Natural killer cell treated with Interleukin-12 subunit alpha and Interleukin-12 subunit beta and Interleukin-15 and Interleukin-18, amount 100 ng/mL, for 72 hours (primary cell): ENCODE measurements around the gene TMEM184B. TPM values are rescaled to one million over a fixed set of nuclear protein-coding genes. Genes with fewer than 3 reads are reported as not detected.
A peak's percentile ranks its signal among the peaks of the same experiment; 100 is the strongest.

Source experiments
- ATAC-seq, 2 donors: fragments of 150-1000 bp; cut with Tn5 transposase in 1 of 2; sonication (Bioruptor Pico), chemical (Tn5 transposase) in 1 of 2; 2 replicates each; pipeline ENCODE4 v1.10.0; 2021
- DNase-seq: peaks from one replicate; pipeline ENCODE4 v3.0.0; 2022; ENCODE audit warnings: low spot score
- H3K27ac Mint-ChIP-seq, 2 donors: 1 replicate in 1 of 2; 2 replicates in 1 of 2; pipeline ENCODE4 v1.8.0; 2022; ENCODE audit warnings: mixed read lengths in 2 of 2, mild to moderate bottlenecking in 1 of 2, moderate library complexity in 1 of 2
- H3K27me3 Mint-ChIP-seq, 2 donors: 1 replicate in 1 of 2; 2 replicates in 1 of 2; pipeline ENCODE4 v1.8.0; 2022; ENCODE audit warnings: mixed read lengths in 2 of 2
- H3K36me3 Mint-ChIP-seq: one replicate; pipeline ENCODE4 v1.8.0; 2022; ENCODE audit warnings: mixed read lengths
- H3K4me1 Mint-ChIP-seq, 2 donors: 1 replicate in 1 of 2; 2 replicates in 1 of 2; pipeline ENCODE4 v1.8.0; 2022; ENCODE audit warnings: low read depth in 2 of 2, mixed read lengths in 2 of 2, mild to moderate bottlenecking in 1 of 2
- H3K4me3 Mint-ChIP-seq: one replicate; pipeline ENCODE4 v1.8.0; 2022; ENCODE audit warnings: mixed read lengths
- H3K9me3 Mint-ChIP-seq: 2 replicates; pipeline ENCODE4 v1.8.0; 2022; ENCODE audit warnings: mixed read lengths
- total RNA-seq, 2 donors: library from RNA; stranded (reverse); gene quantifications; one replicate each; pipeline ENCODE4 v1.2.3, GENCODE V29; 2022

Gene TMEM184B
- total RNA-seq, 2 donors from 2014 or later: 59.4 to 59.8 TPM

DNA sequence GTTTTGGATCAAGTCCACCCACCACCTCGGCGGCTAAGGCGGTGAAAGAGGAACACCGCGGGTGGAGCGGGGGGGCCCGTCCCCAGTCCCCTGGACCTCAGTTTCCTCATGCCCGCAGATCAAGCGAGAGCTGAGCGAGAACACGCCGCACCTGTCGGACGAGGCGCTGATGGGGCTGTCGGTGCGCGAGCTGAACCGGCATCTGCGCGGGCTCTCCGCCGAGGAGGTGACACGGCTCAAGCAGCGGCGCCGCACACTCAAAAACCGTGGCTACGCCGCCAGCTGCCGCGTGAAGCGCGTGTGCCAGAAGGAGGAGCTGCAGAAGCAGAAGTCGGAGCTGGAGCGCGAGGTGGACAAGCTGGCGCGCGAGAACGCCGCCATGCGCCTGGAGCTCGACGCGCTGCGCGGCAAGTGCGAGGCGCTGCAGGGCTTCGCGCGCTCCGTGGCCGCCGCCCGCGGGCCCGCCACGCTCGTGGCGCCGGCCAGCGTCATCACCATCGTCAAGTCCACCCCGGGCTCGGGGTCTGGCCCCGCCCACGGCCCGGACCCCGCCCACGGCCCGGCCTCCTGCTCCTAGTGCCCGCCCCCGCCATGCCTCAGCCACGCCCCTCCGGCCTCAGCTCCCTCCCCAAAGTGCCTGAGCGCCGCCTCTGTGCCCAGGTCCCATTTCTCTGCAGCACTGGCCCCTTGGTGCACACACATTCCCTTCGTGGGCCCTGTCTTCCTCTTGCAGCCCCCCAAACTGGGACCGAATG lies 58.3 kb downstream of the TMEM184B start:
- Mint-ChIP-seq H3K4me3 (peak overlapping the region; percentile 25), H3K9me3 (no peaks in the 10 kb centered on the region), H3K27me3 (no peaks in the 10 kb centered on the region), H3K27ac (peak overlapping the region in 1 of 2 donors; percentile 68), H3K4me1 (peaks cover 20 to 47% of the 10 kb centered on the region in 2 donors), H3K36me3 (no peaks in the 10 kb centered on the region)
- ATAC-seq: peak; percentile 81 to 87
- no peak for DNase-seq

DNA sequence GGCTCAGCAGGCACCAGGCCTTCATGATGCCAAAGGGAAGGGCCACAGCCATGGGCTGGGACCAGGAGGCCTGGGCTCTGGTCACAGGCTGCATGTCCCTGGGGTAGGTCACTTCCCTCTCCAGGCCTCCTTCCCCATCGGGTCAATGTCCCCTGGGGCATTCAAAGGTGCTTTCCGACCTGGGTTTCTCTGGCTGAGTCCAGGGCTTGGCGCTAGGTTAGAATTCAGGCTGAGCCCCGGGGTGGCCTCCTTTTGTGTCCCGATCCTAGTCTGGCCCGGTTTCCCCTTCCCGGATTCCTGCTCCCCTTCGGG lies 58.9 kb downstream of the TMEM184B start:
- Mint-ChIP-seq H3K4me1 (peaks cover 15 to 45% of the 10 kb centered on the region in 2 donors), H3K36me3 (no peaks in the 10 kb centered on the region), H3K27ac (no peak overlapping the region), H3K9me3 (no peaks in the 10 kb centered on the region), H3K27me3 (no peaks in the 10 kb centered on the region), H3K4me3 (no peak overlapping the region)
- ATAC-seq: peak in 1 of 2 donors; percentile 44
- no peak for DNase-seq

DNA sequence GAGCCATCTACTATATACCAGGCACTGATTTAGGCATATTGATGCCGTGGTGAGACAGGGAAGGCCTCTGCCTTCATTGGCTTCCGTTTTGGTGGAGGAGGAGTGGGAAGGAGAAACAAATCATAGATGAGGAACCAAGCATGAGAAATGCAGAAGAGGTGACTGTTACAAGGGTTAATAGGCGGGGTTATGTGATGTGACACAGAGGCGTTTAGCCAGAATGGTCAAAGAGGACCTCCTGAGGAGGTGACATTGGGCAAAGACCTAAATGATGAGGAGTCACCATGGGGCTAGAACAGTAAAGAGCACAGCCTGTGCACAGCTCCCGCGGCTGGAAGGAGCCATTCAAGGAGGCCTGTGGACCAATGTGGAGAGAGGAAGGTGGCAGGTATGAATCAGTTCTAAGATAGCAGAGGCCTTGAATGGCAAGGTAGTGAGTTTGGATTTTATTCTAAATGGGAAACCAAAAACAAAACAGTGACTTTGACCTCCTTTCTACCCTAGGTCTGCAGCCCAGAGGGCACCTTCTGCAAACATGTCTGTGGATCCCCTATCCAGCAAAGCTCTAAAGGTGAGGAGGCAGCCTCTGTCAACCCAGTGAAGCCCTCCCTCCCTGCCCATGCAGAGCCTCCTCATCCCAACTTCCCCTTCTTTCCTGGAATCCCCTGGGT lies 59.4 kb downstream of the TMEM184B start:
- no peak for ATAC-seq
- peak overlapping the region; percentile 13 to 30 for H3K27ac Mint-ChIP-seq
- peak overlapping the region; percentile 9 for H3K4me3 Mint-ChIP-seq
- no peaks in the 10 kb centered on the region for H3K36me3 Mint-ChIP-seq
- no peaks in the 10 kb centered on the region for H3K27me3 Mint-ChIP-seq
- no peak for DNase-seq
- H3K4me1 Mint-ChIP-seq: peaks cover 15 to 48% of the 10 kb centered on the region in 2 donors
- no peaks in the 10 kb centered on the region for H3K9me3 Mint-ChIP-seq

DNA sequence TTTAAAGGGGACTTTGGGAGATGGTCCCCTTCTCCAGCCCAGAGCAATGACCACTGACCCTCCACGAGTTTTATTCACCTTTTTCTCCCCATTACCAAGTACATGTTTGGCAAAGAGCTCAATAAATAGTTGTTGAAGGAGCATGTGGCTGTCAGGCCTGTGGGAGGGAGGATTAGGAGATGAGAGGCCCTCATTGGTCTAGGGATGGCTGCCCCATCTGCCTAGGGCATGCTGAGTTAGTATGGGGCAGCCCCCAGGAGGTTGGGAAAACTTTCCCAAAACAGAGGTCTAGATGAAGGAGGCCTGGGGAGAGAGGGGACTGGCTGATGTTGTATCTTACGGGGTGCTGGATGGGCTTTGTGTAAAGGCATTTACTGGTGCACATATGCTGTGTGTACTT lies 60.4 kb downstream of the TMEM184B start:
- Mint-ChIP-seq H3K4me3 (no peak overlapping the region), H3K36me3 (no peaks in the 10 kb centered on the region), H3K27ac (no peak overlapping the region), H3K4me1 (peaks cover 8 to 52% of the 10 kb centered on the region in 2 donors), H3K9me3 (no peaks in the 10 kb centered on the region), H3K27me3 (no peaks in the 10 kb centered on the region)
- ATAC-seq: no peak
- DNase-seq: no peak

DNA sequence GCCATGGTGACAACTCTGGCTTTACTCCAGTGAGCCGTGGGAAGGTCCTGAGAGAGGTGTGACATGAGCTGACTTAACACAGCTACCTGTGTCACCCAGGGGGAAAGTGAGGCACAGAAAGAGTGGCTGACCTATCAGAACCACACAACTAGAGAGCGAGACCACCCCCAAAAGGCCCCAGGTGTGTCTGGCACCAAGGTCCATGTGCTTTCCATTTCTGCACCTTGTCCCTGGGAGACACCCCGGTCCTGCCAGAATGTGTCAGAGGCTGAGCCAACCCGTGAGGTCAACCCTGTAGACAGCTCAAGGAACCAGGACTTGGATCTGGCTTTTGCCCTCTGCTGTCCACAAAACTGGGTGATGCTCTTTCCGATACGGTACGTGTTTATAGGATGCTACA lies 61.3 kb downstream of the TMEM184B start:
- DNase-seq (no peak), ATAC-seq (no peak)
- Mint-ChIP-seq H3K4me1 (peaks cover 8 to 52% of the 10 kb centered on the region in 2 donors), H3K9me3 (no peaks in the 10 kb centered on the region), H3K27ac (no peak overlapping the region), H3K4me3 (no peak overlapping the region), H3K36me3 (no peaks in the 10 kb centered on the region), H3K27me3 (no peaks in the 10 kb centered on the region)

DNA sequence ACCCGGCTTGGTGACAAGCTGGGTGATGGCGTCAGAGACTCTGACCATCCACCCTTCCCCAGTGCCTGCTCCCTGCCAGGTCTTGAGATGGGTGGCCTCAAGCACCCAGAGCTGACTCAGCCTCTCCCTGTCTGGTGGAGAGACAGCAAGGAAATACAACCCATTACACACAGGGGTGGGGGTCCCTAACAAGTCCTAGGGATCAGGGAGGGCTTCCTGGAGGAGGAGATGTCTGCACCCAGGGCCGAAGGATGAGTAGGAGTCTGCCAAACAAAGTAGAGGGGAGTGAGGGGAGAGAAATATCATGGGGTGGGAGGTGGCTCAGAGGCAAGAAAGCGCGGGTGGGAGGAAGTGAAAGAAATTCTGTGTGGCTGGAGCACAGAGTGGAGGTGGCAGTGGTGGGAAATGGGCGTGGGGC lies 64.2 kb downstream of the TMEM184B start:
- H3K27me3 Mint-ChIP-seq: no peaks in the 10 kb centered on the region
- H3K36me3 Mint-ChIP-seq: no peaks in the 10 kb centered on the region
- DNase-seq (no peak), ATAC-seq (no peak)
- no peak overlapping the region for H3K27ac Mint-ChIP-seq
- no peak overlapping the region for H3K4me3 Mint-ChIP-seq
- H3K4me1 Mint-ChIP-seq: peaks cover 24 to 59% of the 10 kb centered on the region in 2 donors
- H3K9me3 Mint-ChIP-seq: no peaks in the 10 kb centered on the region

DNA sequence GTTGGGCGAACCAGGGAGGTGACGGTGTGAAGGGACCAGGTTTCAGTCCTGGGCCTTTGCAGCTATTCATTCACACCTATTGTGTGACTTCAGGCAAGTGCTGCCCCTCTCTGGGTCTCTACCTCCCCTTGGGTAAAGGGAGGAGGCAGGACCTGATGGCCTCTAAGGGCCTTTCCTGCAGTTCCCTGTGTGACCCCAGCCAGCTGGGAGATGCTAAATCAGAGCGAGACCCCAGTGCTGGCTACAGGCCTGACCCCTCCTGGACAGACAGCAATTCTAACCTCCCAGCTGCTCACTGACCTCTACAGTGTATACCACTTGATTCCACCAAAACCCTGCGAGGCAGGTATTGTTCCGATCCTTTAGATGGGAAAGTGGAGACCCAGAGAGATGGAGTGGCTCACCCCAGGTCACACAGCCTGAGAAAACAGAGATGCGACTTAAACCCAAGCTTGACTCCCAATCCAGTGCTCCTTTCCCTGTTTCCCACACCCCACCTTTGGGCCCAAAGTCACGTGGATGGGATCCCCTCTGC lies 64.8 kb downstream of the TMEM184B start:
- no peaks in the 10 kb centered on the region for H3K36me3 Mint-ChIP-seq
- ATAC-seq (no peak), DNase-seq (no peak)
- no peaks in the 10 kb centered on the region for H3K9me3 Mint-ChIP-seq
- H3K27ac Mint-ChIP-seq: peak overlapping the region in 1 of 2 donors; percentile 58
- no peaks in the 10 kb centered on the region for H3K27me3 Mint-ChIP-seq
- H3K4me3 Mint-ChIP-seq: no peak overlapping the region
- peaks cover 24 to 57% of the 10 kb centered on the region in 2 donors for H3K4me1 Mint-ChIP-seq

DNA sequence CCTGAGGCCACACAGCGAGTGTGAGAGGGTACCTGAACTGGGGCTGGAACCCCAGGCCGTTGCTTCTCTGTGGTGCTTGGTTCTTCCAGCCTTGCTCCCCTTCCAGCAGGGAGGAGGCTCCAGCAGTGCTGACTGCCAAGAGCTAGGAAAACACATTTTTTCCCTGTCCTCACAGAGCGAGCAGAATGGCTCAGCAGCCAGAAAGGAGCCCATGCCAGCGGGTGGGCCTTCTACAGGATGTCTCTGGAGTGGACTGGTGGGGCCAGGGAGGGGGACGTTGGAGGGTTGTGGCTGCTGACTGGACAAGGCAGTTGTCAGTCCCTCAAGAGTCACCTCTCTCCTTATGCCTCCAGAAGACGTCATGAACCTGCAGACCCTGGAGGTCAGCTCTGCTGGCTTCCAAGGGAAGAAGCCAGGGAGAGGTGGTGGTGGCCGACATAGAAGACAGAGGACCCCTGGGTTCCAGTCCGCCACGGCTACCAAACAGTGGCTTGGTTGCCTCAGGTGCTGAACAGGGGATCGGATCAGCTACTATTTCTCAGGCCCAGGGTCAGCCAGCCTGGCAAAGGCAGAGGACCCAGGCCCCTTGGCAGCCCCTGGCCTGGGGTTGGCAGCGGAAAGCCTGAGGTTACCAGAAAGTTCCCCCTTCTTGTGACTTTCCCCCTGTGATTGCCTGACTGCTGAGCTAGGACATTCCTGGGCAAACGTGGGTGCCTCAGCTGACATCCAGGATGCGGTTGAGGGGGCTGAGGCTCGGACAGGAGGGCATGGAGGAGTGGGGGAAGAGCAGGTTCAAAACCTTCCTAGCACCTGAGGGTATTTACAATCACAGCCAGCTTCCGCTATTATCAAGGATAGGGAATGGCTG lies 67.3 kb downstream of the TMEM184B start:
- Mint-ChIP-seq H3K4me3 (no peak overlapping the region), H3K4me1 (peaks cover 36 to 56% of the 10 kb centered on the region in 2 donors), H3K36me3 (no peaks in the 10 kb centered on the region), H3K9me3 (no peaks in the 10 kb centered on the region), H3K27ac (peak overlapping the region in 1 of 2 donors; percentile 86), H3K27me3 (no peaks in the 10 kb centered on the region)
- DNase-seq (no peak), ATAC-seq (no peak)

DNA sequence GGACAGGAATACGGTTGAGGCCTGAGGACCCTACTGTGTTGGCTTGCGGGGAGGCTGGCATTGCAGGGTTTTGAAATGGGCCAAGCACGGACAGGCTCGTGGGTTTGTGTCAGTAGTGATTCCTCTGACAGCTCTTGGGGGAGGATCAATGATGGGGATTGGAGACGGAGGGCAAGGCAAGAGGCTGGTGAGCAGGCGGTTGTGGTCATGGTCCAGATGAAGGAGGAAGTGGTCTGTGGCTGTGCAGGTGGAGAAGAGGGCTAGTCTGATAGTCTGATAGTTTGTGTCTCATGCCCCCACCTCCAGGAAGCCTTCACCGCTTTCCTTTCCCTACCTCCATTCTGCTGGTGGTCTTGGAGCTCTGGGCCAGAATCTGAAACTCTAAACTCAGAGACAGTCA lies 68.0 kb downstream of the TMEM184B start:
- Mint-ChIP-seq H3K27me3 (no peaks in the 10 kb centered on the region), H3K36me3 (no peaks in the 10 kb centered on the region), H3K4me1 (peaks cover 37 to 52% of the 10 kb centered on the region in 2 donors), H3K4me3 (peak overlapping the region; percentile 78), H3K27ac (peak overlapping the region; percentile 64 to 86), H3K9me3 (no peaks in the 10 kb centered on the region)
- ATAC-seq (no peak), DNase-seq (no peak)

DNA sequence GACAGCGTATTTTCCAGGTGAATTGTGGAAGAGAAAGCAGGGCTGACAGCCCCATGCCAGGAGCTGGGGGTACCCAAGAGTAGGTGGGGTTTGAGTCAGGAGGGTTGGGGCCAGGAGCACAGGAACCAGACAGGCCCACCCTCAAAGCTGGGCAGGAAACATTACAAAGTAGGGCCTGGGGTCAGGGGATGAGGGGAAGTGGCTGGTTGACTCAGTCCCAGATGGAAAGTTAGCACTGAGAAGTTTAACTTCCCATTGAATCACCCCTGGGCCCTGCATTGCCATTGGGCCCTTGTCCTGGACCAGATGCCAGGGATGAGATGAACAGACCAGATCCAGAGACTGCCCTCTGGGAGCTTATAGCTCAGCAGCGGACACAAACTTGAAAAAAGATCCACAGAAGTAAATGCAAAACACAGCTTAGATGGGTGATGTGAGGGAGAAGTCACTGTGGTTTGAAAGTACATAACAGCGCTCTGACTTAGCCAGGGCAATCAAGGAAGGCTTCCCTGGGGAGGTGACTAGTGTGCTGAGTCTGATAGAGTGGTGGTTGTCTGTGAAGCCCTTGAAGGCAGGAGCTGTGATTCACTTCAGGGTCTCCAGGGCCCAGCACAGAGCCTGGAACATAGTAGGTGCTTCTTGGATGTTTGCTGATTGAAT lies 68.8 kb downstream of the TMEM184B start:
- Mint-ChIP-seq H3K36me3 (no peaks in the 10 kb centered on the region), H3K4me3 (peak overlapping the region; percentile 78), H3K27ac (peak overlapping the region; percentile 64 to 86), H3K27me3 (no peaks in the 10 kb centered on the region), H3K9me3 (no peaks in the 10 kb centered on the region), H3K4me1 (peaks cover 45 to 54% of the 10 kb centered on the region in 2 donors)
- DNase-seq (no peak), ATAC-seq (no peak)

DNA sequence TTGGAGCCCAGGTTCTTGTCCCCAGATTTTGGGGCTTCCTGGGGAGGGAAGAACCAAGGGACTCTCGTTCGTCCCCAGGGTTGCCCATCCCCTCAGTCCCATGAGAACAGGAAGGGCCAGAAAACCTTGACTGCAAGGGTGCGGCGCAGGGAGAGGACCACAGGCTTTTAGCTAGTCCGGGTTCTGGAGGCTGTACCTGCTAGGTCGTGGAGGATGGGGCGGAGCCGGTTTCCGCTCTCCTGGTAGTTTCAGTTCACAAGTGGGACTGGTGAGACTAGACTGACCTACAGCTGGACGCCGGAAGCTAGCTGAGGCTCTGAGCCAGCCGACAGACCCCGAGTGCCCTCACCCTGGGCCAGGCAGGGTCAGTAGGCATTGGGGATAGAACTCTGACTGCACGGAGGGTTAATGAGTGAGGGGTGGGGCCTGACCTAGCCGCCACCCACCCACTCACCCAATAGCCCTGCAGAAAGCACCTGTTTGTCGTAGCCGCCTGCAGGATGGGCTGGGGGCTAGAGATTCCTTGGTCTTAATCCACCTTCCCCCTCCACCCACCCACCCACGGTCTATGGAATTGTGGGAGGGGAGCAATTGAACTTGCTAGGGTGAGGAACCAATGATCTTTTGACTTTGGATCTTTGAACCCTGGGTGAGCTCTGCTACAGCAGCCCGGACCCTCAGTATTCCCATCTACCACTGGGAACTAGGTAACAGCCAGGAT lies 69.6 kb downstream of the TMEM184B start:
- no peaks in the 10 kb centered on the region for H3K27me3 Mint-ChIP-seq
- H3K4me1 Mint-ChIP-seq: peaks cover 52 to 53% of the 10 kb centered on the region in 2 donors
- no peaks in the 10 kb centered on the region for H3K36me3 Mint-ChIP-seq
- H3K27ac Mint-ChIP-seq: peak overlapping the region; percentile 64 to 86
- DNase-seq (no peak), ATAC-seq (peak in 1 of 2 donors; percentile 3)
- no peaks in the 10 kb centered on the region for H3K9me3 Mint-ChIP-seq
- peak overlapping the region; percentile 78 for H3K4me3 Mint-ChIP-seq

DNA sequence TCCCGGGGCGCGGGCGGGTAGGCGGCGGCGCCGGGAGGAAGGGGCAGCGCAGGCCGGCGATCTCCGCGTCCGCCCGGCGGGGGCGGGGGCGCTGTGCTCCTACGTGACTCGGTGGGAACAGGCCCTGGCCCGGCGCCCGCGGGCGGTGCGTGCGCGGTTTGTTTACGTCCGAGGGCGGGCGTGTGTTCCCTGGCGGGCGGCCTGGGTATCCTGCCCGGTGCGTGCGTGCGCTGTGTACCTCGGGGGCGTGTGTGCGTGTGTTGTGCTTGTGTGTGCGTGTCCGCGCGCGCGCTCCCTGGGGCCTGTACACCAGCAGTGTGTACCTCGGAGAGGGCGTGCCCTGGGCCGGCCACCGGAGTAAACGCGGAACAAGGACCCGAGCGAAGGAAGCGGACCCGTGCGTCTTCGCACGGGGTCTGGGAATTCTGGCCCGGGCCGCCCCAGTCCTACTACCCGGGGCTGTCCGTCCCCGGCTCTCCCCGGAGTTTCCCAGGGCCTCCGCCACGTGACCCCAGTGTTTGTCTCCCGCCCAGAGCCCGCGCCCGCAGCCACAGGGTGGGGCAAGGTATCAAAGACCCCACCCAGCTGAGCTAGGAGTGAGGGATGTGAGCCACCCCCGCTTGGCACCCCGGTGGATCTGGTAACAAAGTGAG lies 70.2 kb downstream of the TMEM184B start:
- Mint-ChIP-seq H3K36me3 (no peaks in the 10 kb centered on the region), H3K4me3 (peak overlapping the region; percentile 78), H3K4me1 (peaks cover 45 to 53% of the 10 kb centered on the region in 2 donors), H3K9me3 (no peaks in the 10 kb centered on the region), H3K27me3 (no peaks in the 10 kb centered on the region), H3K27ac (peak overlapping the region; percentile 64 to 86)
- DNase-seq (peak; percentile 81), ATAC-seq (peak; percentile 58 to 63)
